ENCODE measurements around the gene PRDM9.
"Not testable (repeated sequence)": the region's sequence is repeated elsewhere in the genome, so short reads cannot be mapped to it uniquely, and the experiment has no call there.

DNA sequence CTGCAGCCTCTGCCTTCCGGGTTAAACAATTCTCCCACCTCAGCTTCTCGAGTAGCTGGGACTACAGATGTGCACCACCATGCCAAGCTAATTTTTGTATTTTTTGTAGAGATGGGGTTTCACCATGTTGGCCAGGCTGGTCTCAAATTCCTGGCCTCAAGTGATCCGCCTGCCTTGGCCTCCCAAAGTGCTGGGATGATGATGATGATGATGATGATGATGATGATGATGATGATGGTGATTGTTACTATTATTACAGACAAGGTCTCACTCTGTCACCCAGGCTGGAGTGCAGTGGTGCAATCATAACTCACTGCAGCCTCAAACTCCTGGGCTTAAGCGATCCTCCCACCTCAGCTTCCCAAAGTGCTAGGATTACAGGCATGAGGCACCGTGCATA lies 3.0 kb downstream of the PRDM9 start:
- TF ChIP-seq EZH2 (IDR thresholded peaks at IDR 0.05; ENCODE audit: insufficient read depth, poor library complexity, severe bottlenecking); EZH2phosphoT487 (IDR thresholded peaks at IDR 0.05; ENCODE audit: insufficient read depth, low read depth): not testable (repeated sequence)
